Right hindlimb (tissue), 1 donor: ENCODE results near the gene CNN3.
"Not testable (repeated sequence)": the region's sequence is repeated elsewhere in the genome, so short reads cannot be mapped to it uniquely, and the experiment has no call there.

Source experiments
- DNase-seq: peaks from one replicate; pipeline ENCODE4 v3.0.0-alpha.2; 2018

Gene CNN3

DNA sequence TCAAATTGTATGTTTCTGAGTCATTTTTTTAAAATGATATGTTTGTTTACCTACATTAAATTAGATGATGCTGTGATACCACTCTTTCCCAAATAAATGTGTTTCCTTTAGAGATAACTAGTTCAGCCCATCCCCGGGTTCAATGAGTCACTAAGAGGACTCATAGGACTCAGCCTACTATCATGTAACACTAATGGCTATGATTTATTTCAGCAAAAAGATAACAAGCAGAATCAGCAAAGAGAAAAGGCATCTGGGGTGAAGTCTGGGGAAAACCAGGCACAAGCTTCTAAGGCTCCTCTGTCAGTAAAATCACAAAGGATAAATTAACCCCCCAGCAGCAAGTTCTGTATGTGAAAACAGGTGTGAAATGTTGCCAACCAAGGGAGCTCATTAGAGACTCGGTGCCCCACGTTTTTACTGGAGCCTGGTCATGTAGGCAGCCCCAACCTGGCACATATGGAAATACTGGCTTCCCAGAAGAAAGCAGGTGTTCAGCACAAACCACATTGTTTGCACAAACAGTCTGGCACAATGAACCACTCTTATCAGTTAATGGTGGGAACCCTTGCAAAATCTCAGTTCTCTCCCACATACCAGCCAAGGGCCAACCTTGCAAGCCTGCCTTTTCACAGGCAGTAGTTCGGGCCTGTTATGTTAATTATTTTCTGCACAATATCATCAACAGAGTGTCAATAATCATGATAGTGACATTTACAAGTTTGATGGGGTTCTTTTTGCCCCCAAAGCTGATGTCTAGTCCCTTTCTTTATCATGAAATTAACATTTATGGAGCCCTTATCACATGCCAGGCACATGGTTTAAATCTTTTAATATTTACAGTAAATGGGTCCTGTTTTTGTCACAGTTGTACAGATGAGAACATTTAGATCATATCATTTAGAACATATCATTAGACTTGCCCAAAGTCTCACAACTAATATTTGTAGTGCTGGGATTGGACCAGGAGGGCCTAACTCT is 23.1 kb upstream of the CNN3 start:
- no peak for DNase-seq

DNA sequence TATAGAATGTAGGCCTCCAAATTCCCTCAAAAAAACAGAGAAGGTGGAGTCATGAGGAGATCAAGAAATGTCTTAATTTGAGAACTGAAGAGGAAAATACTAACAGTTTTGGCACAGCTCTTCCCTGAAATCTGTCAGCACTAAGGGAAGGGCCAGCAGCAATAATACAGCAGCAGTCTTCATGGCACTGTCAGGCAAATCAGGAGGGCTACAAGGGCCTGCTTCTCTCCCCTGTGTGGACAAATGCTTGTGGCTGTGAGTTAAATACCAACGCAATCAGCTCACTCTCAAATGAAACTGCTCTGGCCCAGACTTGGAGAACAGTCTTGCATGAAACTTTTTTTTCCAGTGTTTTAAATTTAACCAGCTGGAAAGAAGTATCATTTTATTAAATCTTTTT is 20.5 kb upstream of the CNN3 start:
- no peak for DNase-seq

DNA sequence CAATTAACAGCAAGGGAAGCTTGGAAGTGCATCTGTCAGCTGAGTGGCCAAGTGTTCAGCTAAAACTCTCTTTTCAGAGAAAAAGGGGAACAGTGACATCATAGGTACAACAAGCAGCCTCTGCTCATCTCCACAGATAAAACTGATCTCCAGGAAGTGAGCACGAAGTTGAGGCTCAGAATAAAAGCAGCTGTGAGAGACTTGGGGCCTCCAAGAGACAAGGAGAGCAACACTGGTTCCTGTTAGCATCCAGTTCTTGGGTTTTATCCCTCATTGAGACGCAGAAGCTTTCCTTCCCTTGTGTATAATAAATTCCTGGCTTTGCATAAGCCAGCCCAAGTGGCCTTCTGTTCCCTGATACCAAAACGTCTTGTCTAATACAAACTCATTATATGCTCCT is 20.0 kb upstream of the CNN3 start:
- DNase-seq: no peak

DNA sequence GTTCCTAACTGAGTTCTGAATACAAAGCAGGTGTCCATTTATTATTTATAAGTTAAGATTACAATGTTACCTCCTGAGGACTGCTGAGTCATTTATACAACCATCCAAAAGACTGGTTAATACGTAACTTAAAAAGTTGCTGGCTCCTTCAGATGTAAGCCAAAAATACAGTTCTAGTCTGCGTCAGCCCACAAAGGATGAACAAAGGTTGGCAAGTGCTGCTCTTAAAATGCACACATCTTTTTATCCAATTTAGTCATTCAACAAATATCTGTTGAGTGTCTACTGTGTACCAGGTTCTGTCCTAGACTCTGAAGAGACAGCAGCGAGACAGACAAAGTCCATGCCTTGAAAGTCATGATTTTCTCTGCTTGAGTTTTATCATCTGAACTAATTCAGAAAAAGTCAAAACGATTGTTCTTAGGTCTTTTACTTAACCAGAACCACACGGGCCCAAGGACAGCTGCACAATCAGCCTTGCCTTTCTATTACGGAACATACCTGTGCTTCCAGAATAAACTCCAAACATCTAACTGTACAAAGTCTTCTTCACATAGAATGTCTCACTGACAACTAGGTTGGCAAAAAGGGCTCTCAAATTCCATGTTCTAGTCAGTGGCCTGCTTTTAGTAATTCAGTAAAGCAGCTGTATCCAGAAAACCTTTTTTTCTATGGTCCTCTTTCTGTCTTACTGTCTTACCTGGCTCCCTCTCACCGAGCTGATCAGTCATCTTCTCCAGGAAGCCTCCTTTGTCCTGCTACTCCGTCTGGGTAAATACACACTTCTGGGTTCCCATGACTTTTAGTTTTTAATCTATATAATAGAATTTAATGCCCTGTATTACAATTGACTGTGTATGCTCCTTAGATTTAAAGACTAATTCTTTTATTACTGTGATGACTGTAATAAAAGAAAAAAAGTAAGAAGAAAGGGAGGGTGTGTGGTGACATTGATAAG is 15.5 kb upstream of the CNN3 start:
- no peak for DNase-seq

DNA sequence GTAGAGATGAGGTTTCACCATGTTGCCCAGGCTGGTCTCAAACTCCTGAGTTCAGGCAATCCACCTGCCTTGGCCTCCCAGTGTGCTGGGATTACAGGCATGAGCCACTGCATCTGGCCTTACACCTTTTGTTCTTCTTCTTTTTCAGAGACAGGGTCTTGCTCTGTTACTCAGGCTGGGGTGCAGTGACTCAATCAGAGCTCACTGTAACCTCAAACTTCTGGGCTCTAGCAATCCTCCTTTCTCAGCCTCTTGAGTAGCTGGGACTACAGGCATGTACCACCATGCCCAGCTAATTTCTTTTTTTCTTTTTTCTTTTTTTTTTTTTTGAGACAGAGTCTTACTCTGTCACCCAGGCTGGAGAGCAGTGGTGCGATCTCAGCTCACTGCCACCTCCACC is 14.6 kb upstream of the CNN3 start:
- DNase-seq: not testable (repeated sequence)

DNA sequence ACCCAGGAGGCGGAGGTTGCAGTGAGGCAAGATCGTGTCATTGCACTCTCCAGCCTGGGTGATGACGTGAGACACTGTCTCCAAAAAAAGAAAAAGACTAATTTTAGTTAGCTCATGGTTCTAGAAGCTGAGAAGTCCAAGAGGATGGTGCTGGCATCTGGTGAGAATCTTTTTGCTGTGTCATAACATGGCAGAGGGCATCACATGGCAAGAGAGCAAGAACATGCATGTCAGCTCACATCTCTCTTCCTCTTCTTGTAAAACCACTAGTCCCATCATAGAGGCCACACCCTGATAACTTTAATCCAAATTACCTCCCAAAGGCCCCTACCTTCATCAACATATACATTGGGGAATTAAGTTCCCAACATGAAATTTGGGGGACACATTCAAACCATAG is 13.8 kb upstream of the CNN3 start:
- DNase-seq: no peak

DNA sequence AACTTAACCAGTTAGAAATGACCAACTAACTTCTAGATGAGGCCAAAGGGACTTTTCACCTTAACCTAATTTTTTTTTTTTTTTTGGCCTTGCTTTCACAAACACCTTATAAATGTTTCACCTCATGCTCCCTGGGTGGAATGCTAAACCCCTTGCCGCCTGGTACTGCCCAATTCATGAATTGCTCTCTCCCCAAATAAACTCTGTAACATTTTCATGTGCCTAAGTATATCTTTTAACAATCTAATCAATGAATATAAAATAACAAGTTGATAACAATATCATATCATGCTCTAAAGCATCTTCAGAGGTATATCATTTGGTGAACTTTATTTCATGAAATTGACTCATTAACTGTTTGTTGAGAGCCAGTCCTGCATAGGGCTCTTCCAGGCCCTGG is 10.9 kb upstream of the CNN3 start:
- DNase-seq: no peak

DNA sequence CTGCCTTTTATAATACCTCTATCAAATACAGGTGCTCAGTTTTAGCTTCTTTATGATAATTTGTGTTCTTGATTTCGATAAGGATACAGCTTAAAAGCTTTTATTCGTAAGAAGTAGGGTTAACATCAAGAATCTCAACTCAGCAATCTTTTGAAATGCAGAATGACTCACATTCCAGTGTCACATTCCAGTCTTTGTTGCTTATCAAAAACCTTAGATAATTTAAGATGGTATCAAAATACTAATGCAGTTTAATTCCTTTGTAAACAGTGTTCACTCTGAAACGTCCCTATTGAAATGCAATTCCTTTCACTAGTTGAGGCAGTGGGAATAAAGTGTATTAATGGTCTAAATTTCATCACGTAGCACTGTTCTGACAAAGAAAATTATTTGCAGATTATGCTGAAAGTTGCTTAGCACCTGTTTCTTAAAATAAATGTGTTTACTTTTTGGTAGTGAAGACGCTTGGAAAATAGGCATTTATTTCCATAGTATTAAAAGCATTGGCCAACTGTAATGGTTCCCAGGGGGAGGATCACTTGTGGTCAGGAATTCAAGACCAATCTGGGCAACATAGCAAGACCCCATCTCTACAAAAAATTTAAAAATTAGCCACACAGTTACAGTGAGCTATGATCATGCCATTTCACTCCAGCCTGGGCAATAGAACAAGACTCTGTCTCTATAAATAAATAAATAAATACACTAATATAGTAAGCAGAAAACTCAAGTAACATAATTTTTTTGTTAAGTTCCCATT is 10.1 kb upstream of the CNN3 start:
- no peak for DNase-seq

DNA sequence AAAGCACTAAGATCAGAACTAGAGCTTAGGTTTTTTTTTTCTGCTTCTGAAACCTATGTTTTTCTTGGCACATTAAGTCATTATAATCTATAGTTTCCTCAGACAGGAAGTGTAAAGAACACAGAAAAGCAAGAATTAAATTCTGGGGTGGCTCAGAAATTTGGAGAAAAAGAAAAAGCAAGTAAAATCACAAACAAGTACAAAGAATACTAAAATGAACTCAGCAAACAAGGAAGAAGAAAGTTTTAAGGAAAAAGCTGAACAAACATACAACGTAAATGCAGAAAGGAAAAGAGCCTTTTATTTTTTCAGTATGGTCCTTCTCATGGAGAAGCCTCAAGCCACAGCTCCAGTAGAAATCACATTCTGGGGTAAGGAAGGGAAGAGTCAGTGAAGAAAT is 8.6 kb upstream of the CNN3 start:
- no peak for DNase-seq

DNA sequence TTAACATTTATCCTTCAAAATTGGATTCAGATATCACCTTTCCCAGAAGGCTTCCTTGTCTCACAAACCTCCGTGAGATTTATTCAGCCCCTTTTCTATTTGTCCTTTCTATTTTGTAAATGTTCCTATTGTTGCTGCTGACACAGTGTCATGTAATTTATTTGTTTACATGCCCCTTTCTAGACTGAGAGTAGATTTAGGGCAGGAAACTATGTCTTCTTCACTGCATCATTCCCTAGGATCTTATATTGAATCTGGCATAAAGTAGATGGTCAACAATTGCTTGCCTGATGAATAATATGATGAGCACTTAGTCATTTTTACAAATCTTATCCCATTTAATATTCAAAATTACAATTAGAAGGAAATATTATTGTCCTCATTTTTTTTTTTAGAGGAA is 8.1 kb upstream of the CNN3 start:
- no peak for DNase-seq

DNA sequence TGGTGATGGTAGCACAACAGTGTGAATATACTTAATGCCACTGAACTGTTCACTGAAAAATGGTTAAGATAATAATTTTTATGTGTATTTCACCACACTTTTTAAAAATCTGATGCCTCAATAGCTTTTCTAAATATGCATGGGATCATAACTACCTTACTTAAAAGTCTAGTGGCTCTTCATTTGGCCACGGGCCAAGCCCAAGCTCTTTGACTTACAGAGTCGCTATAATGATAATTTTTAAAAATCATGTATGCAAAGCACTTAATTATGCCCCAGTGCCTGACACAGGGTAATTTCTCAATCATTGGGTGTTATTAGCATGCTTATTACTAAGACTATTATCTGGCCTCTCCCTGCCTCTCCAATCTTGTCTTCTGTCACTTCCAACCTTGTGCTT is 7.6 kb upstream of the CNN3 start:
- DNase-seq: no peak

DNA sequence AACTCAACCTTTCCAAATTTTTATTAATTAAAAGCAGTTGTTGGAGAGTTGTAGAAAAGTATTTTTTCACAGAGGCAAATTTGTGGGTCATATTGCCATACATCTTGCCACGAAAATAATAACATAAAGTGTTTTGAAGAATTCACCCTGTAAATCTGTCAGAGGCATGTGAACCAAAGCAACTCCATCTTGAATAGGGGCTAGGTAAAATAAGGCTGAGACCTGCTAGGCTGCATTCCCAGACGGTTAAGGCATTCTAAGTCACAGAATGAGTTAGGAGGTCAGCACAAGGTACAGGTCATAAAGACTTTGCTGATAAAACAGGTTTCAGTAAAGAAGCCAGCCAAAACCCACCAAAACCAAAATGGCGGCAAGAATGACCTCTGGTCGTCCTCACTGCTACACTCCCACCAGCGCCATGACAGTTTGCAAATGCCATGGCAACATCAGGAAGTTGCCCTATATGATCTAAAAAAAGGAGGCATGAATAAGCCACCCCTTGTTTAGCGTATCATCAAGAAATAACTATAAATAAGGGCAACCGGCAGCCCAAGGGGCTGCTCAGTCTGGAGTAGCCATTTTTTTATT is 4.4 kb upstream of the CNN3 start:
- no peak for DNase-seq

DNA sequence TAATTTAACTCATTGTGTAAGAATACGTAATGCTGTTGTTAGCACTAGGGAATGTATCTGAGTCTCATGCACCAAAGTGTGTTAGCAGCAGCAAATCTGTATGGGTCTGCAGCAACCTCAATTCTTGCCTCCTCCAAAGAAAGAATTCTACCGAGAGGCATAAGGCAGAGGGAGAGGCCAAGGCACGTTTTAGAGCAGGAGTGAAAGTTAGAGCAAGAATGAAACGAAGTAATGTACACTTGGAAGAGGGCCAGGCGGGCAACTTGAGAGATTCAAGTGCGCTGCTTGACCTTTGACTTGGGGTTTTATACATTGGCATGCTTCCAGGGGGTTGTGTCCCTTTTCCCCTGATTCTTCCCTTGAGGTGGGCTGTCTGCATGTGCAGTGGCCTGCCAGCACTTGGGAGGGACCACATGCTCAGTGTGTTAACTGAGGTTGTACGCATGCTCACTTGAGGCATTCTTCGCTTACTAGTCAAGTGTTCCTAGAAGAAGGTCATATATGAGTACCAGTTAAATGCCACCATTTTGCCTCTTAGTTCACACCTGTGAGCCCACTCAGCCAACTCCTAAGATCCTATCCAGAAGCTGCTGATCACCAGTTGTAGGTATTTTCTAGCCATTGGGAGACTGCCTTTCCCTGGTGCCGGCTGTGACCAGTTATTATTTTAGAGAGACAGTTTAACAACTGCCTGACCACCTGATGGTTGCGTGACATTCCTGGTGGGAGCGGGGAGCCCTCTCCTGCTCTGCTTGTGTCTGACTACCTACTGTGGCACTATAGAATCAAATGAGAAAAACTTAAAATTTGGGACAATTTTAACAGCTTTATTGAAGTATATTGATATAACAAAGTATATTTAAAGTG is 2.7 kb upstream of the CNN3 start:
- DNase-seq: no peak

DNA sequence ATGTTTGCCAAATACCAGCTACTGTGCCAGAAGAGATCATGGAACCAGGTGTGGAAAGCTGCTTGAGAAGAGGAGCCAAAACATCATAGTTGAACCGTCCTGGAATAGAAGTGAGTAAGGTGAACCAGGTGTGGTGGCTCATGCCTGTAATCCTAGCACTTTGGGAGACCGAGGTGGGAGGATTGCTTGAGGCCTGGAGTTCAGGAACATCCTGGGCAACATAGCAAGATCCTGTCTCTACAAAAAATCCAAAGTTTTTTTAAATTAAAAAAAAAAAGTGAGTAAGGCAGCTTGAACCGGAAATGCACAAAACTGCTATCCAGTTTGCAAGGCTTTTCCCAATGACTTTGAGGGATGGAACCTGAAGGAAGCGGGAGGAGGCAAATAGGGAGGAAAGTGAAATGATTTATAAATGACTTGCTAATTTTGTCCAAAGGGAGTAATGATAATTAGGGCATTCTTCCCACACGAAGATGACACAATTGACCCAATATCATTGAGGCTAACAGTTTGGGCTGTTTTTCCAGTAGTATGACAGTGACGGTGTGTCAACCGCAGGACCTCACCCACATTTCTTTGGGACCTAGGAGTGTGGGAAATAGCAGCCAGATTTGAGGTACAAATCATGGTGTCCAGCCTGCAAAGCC is 1.5 kb upstream of the CNN3 start:
- no peak for DNase-seq

DNA sequence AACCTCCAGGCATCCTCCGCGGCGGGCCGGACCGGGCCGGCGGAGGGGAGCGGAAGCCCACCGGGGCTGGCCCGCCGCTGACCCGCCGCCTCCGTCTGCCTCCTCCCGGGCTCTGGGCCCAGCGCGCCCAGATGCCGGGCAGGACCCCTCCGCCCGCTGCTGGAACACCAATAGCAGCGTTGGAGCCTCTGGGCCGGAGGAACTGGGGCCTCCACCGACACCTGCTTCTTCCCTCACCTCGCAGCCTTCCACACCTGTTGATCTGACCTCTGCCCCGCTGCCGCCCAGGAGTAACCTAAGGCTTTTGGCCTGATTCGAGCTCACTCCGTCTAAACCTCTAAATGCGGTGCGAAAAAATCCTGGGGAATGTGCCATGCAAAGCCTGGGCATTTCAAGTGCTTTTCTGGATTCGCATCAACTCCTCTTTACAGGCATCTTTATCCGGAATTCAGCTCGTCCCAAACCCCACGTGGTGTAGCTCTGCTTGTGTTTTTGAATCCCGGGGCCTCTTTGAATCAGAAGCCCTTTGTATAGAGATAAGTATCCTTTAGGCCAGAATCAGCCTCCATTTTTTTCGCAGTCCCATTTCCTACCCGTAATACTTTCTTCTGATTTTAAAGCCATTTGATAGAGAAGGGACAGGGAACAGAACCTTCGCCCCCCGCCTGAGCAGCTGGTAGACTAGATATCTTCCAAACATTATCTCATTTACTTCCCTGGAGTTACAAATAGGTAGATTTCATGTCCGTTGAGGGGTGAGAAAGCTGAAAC is 680 bp upstream of the CNN3 start:
- no peak for DNase-seq

DNA sequence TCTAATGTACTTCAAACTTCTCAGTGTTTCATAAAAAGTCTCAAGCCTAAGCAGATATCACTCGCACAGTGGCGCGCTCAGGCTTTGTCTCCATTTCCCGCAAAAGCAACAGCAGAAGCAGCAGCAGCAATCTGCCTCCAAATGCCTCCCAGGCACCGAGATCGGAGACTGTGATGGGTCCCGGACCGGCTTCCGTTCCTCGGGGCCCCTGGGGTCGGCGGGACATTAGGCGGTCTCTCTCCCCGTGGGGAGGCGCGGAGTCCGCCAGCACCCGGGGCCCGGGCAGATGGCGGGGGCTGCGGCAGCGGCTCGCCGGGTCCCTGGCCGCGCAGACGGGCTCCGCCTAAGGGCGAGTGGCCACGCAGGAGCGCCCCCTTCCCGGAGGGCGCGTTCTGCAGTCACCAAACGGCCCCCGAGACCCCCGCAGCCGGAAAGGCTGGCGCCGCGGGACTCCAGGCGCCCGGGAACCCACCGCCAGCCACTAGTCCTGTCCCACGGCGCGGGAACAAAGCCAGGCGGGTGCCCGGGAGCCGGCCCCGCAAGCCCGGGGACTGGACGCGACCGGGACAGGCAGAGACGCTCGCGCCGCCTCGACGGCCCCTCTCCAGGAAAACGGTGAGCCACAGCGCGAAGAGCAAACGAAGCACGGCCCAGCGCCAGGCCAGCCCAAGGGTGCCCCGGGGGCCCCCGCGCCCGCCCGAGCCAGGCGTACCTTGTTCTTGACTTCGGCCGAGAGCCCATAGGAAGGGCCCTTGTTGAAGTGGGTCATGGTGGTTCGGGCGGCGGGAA is 590 bp downstream of the CNN3 start:
- DNase-seq: peak; percentile 80

DNA sequence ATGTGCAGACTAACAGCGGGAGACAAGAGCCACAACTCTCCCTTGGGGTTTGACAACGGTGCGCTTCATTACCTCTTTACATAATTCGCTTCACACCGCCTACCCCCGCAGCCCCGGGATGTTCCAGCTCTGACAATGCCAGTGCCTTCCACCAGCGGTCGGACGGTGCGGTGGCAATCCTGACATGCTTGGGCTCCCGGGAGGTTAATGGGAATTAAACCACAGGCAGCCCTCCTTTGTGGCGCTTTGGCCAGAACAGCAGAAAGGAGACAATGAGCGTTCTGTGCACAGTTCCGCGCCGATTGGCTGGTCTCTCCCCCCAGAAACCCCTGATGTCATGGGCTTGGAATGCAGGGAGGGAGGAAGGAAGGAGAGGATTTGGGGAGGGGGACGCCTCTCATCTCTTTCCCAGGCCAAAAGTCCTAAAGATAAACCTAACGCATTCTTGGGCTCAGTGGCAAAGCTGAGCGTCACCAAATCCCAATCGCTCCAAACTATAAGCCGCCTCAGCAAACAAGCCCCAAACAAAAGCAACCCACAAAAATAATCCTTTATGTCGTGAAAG is 1.3 kb downstream of the CNN3 start:
- DNase-seq: peak; percentile 94

DNA sequence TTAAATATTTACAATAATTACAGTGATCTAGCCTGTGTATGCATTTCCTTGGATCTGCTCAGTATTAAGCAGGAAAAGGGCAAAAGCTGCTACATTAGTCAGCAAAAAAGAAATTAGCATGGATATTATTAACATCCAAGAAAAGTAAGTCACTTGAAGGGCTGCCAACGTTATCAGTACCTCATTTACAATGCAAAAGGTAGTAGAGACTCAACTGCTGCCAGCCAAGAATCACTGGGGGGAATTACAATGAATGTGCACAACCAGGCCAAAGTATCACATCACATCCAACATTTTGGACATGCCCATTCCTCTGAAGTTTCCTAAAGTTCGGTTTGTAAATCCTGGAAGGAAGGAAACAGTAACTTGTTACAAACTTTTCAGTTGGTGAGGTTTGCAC is 1.9 kb downstream of the CNN3 start:
- no peak for DNase-seq

DNA sequence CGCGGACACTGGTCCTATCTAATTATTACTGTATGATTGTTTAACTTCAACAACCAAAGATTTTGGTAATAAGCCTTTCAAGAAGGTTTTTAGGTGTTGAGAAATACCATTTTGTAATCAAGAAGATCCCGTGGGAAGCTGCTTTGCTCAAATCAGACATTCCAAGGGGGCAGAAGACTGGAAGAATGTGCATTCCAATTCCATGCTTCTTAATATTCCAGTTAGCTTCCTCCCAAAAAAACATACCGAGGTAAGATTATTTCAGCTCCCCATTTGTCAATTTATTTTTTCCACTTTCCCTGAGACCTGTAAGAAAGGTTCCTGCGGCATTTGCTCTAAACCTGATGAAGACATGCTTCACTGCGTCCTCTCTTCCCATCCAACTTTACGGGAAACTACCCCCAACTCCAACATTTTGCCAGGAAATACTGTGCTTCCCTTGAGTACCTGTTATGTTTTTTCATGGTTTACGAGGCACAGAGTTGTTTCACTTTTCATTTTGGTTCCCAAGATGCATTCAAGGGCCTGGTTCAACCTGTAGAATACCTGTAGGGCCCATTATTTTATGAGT is 4.1 kb downstream of the CNN3 start:
- DNase-seq: no peak
